Skeletal muscle tissue (tissue), 4 donors: ENCODE measurements around the gene DMRT1. TPM values are rescaled to one million over a fixed set of nuclear protein-coding genes. Genes with fewer than 3 reads are reported as not detected.
A peak's percentile ranks its signal among the peaks of the same experiment; 100 is the strongest.

Source experiments
- H3K27ac ChIP-seq: one replicate; pipeline ENCODE4 v1.7.0; 2013; ENCODE audit warnings: mild to moderate bottlenecking, low read depth, low read length, inconsistent platforms
- H3K27me3 ChIP-seq, 3 donors: one replicate each; pipeline ENCODE4 v1.7.0; 2013; ENCODE audit warnings: low read length in 3 of 3; ENCODE audit not compliant: control insufficient read depth in 3 of 3, insufficient read depth in 3 of 3
- H3K36me3 ChIP-seq, 3 donors: one replicate each; pipeline ENCODE4 v1.7.0; 2013; ENCODE audit warnings: low read length in 3 of 3; ENCODE audit not compliant: control insufficient read depth in 3 of 3, insufficient read depth in 3 of 3
- H3K4me1 ChIP-seq, 3 donors: one replicate each; pipeline ENCODE4 v1.7.0; 2013; ENCODE audit warnings: low read length in 3 of 3, mild to moderate bottlenecking in 3 of 3; ENCODE audit not compliant: control insufficient read depth in 3 of 3, insufficient read depth in 3 of 3
- H3K4me3 ChIP-seq, 3 donors: one replicate each; pipeline ENCODE4 v1.7.0; 2013; ENCODE audit warnings: low read length in 3 of 3
- H3K9ac ChIP-seq, 3 donors: one replicate each; pipeline ENCODE4 v1.7.0; 2013; ENCODE audit warnings: low read length in 3 of 3, mild to moderate bottlenecking in 3 of 3, moderate library complexity in 2 of 3, low read depth in 1 of 3
- H3K9me3 ChIP-seq, 3 donors: one replicate each; pipeline ENCODE4 v1.7.0; 2013; ENCODE audit warnings: low read length in 3 of 3; ENCODE audit not compliant: control insufficient read depth in 3 of 3
- total RNA-seq: library from RNA; depleted of rRNA; stranded (reverse); fragments of >200 nt; gene quantifications from one replicate; pipeline ENCODE4 v1.2.3, GENCODE V29; 2014
- donor health status: Osteomylitis.

Gene DMRT1
- total RNA-seq, 1 donor from 2014 or later, result not detected

- Histone ChIP-seq H3K4me1 (peaks cover 6 to 10% (median 8%) of the 10 kb centered on the region in 3 donors), H3K27ac (no peak overlapping the region), H3K9me3 (peaks cover 0 to 3% (median 0%) of the 10 kb centered on the region in 3 donors), H3K36me3 (no peaks in the 10 kb centered on the region), H3K4me3 (no peak overlapping the region), H3K27me3 (peaks cover 53 to 63% (median 56%) of the 10 kb centered on the region in 3 donors), H3K9ac (no peak overlapping the region)
Measured at GRCh38 chr9:967903-968641, 126.6 kb downstream of the DMRT1 start.

GRCh38 chr9:969310-970150, 128.0 kb downstream of the DMRT1 start:
- H3K9ac ChIP-seq, result no peak overlapping the region
- H3K4me1 ChIP-seq, result peaks cover 6 to 10% (median 8%) of the 10 kb centered on the region in 3 donors
- H3K36me3 ChIP-seq, result no peaks in the 10 kb centered on the region
- H3K27me3 ChIP-seq, result peaks cover 62 to 75% (median 69%) of the 10 kb centered on the region in 3 donors
- peaks cover 0 to 3% (median 0%) of the 10 kb centered on the region in 3 donors for H3K9me3 ChIP-seq
- no peak overlapping the region for H3K27ac ChIP-seq
- peak overlapping the region in 2 of 3 donors; percentile 2 to 22 for H3K4me3 ChIP-seq

GRCh38 chr9:970151-970996, 128.9 kb downstream of the DMRT1 start:
- Histone ChIP-seq H3K36me3 (no peaks in the 10 kb centered on the region), H3K9me3 (peaks cover 0 to 3% (median 0%) of the 10 kb centered on the region in 3 donors), H3K9ac (no peak overlapping the region), H3K27me3 (peaks cover 66 to 79% (median 75%) of the 10 kb centered on the region in 3 donors), H3K27ac (no peak overlapping the region), H3K4me1 (peaks cover 6 to 10% (median 8%) of the 10 kb centered on the region in 3 donors), H3K4me3 (peak overlapping the region in 1 of 3 donors; percentile 2)

- H3K9me3 ChIP-seq, result peaks cover 0 to 3% (median 0%) of the 10 kb centered on the region in 3 donors
- peak overlapping the region; percentile 54 to 66 (median 59) for H3K4me3 ChIP-seq
- H3K27ac ChIP-seq, result peak overlapping the region; percentile 60
- peaks cover 8 to 18% (median 10%) of the 10 kb centered on the region in 3 donors for H3K4me1 ChIP-seq
- peak overlapping the region in 2 of 3 donors; percentile 43 to 69 for H3K9ac ChIP-seq
- peaks cover 75 to 85% (median 82%) of the 10 kb centered on the region in 3 donors for H3K27me3 ChIP-seq
- H3K36me3 ChIP-seq, result no peaks in the 10 kb centered on the region
Measured at GRCh38 chr9:971901-972500, 130.5 kb downstream of the DMRT1 start.

GRCh38 chr9:972501-973294, 131.2 kb downstream of the DMRT1 start:
- Histone ChIP-seq H3K27me3 (peaks cover 79 to 85% (median 84%) of the 10 kb centered on the region in 3 donors), H3K36me3 (no peaks in the 10 kb centered on the region), H3K9ac (peak overlapping the region in 1 of 3 donors; percentile 69), H3K4me3 (peak overlapping the region; percentile 54 to 66 (median 59)), H3K9me3 (peaks cover 0 to 3% (median 0%) of the 10 kb centered on the region in 3 donors), H3K27ac (peak overlapping the region; percentile 60), H3K4me1 (peaks cover 8 to 18% (median 10%) of the 10 kb centered on the region in 3 donors)

GRCh38 chr9:973295-973834, 131.9 kb downstream of the DMRT1 start:
- Histone ChIP-seq H3K4me3 (no peak overlapping the region), H3K27ac (no peak overlapping the region), H3K9ac (no peak overlapping the region), H3K36me3 (no peaks in the 10 kb centered on the region), H3K9me3 (peaks cover 0 to 3% (median 0%) of the 10 kb centered on the region in 3 donors), H3K27me3 (peaks cover 80 to 85% (median 83%) of the 10 kb centered on the region in 3 donors), H3K4me1 (peaks cover 8 to 18% (median 10%) of the 10 kb centered on the region in 3 donors)

GRCh38 chr9:974031-974995, 132.8 kb downstream of the DMRT1 start:
- Histone ChIP-seq H3K36me3 (no peaks in the 10 kb centered on the region), H3K27me3 (peaks cover 81 to 83% (median 82%) of the 10 kb centered on the region in 3 donors), H3K9ac (no peak overlapping the region), H3K4me1 (peaks cover 8 to 18% (median 10%) of the 10 kb centered on the region in 3 donors), H3K27ac (no peak overlapping the region), H3K9me3 (peaks cover 0 to 3% (median 0%) of the 10 kb centered on the region in 3 donors), H3K4me3 (no peak overlapping the region)
